Stimulated activated CD4-positive, alpha-beta T cell treated with anti-CD3 and anti-CD28 coated beads, Interleukin-15, amount 100 ng/mL, for 48 hours (primary cell): ENCODE data around the gene LCN9.
"Not testable (repeated sequence)": the region's sequence is repeated elsewhere in the genome, so short reads cannot be mapped to it uniquely, and the experiment has no call there.

ENCODE experiments used
- DNase-seq, 2 donors: peaks; one replicate each; pipeline ENCODE4 v3.0.0-alpha.2; 2020; ENCODE audit warnings: low read depth in 2 of 2

LCN9 gene

GRCh38 chr9:135671591-135672041 lies 8.5 kb downstream of the LCN9 start:
- no peak for DNase-seq

DNA sequence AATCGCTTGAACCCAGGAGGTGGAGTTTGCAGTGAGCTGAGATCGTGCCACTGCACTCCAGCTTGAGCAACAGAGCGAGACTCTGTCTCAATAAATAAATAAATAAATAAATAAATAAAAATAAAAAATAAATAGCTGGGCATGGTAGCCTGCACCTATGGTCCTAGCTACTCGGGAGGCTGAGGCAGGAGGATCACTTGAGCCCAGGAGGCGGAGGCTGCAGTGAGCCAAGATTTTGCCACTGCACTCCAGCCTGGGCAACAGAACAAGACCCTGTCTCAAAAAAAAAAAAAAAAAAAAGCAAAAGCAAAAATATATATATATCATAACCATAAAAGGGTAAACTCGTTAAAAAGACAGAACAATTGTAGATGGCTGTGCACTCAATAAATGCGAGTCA lies 9.7 kb downstream of the LCN9 start:
- DNase-seq = not testable (repeated sequence)

DNA sequence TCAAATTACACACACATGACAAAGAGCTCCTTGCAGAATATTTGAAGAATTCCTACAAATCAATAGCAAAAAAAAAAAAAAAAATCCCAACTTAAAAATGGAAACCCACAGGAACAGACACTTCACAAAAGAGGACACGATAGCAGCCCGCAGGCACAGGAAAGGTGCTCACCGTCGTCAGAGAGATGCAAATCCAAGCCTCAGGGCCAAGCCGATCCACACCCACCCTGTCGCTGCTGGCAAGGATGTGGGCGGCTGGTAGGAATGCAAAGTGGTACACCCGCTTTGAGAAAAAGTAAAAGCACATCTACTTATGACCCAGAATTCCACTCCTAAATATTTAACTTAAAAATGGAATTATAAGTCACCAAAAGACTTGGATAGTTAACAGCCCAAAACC lies 10.8 kb downstream of the LCN9 start:
- DNase-seq = no peak

GRCh38 chr9:135674977-135675376 lies 11.9 kb downstream of the LCN9 start:
- DNase-seq = no peak

DNA sequence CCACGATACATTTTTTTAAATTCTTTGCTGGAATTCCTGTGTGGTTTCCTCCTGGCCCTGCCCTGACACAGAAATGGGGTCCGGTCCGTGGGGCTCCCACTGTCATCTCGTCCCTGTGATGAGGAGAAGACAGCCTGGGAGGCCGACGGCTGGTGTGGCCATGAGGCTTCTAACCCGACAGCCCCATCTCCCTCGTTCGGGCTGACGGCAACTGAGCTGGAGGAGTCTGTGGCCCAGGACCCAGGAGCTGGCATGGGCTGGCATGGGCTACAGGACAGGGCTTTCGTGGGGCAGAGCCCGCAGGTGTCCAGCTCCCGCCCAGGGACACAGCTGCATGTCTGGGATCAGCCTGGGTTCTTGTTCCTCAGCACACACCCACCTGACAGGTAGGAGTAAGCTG lies 13.8 kb downstream of the LCN9 start:
- DNase-seq = no peak

GRCh38 chr9:135677641-135678168 lies 14.6 kb downstream of the LCN9 start:
- no peak for DNase-seq

GRCh38 chr9:135678236-135679017 lies 15.3 kb downstream of the LCN9 start:
- no peak for DNase-seq

GRCh38 chr9:135680056-135680455 lies 16.9 kb downstream of the LCN9 start:
- no peak for DNase-seq

DNA sequence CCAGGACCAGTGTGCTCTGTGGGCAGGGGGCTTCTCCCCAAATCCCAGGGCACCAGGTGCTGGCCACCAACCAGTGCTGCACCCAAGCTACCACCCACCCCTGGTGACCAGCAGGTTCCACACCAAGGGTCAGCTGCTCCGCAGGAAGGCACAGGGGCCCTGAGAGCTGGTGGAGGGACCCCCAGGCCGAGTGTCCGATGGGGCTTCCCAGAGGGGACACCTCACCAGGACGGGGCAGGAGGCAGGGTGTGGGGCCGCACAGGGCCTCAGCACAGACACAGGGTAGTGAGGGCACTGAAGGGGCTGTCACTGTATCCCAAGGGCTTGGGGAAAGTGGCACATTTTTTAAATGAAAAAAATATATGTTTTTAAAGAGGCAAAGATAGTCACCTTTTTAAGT lies 18.1 kb downstream of the LCN9 start:
- no peak for DNase-seq

DNA sequence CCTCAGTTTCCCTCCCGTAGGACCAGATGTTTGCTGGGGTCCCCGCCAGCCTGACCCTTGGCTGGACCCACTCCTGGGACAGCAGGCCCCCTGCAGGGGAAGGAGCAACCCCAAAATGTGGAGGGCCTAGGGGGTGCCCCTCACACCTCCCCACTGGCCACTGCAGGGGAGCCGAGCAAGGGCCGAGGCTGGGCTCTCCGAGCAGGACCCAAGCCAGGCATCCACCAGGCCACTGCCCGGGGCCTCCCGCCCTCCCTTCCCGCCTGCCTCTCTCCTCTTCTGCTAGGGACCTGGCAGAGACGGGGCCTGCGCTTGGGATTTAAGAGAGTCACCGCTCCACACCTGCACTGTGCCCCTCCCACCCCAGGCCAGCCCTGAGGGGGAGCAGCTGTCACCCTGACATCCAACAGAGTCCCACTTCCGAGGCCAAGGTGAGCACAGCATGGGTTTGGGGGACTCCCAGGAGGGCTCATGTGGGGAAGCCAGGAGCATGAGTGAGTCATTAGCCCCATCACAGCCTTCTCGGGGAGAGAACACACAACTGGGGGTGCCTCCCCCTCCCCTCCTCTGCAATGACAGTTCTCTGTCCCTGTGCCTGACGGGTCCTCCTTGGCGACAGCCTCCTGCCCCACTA lies 20.4 kb downstream of the LCN9 start:
- DNase-seq = no peak

DNA sequence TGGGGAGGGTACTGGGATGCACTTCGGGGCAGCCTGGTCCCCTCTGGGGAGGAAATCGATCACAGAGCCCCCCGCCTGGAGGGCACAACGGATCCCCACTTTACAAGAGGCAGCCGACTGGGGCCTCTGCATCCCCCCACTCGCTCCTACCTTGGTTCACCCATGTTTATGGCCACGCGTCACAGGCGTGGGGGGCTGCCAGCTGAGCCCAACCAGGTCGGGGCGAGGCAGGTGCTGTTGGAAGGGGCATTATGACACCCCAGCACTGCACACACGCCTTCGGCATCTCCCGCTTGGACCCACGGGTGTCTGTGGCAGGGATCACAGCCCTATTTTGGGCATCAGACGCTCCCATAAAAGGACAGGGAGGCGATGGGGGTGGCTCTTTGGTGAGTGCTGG lies 21.6 kb downstream of the LCN9 start:
- DNase-seq = no peak

GRCh38 chr9:135687216-135687615 lies 24.1 kb downstream of the LCN9 start:
- DNase-seq = no peak

DNA sequence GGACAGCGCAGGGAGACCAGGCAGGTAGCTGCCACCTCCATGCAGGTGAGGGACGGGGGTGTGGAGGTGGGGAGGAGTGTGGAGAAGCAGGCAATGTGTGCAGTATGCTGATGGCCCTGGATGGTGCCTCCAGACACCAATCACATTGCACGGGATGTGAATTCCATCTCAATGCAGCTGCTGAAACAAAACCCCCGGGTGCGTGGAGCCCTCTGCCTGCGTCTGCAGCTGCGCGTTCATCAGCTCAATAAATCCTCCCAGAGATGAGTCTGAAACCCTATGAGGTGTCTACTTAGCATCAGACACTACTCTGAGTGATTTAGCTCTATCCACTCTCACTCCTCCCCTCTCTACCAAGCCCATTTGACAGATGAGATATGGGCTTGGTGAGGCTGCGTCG lies 25.9 kb downstream of the LCN9 start:
- no peak for DNase-seq

GRCh38 chr9:135690836-135691570 lies 27.9 kb downstream of the LCN9 start:
- DNase-seq = no peak

DNA sequence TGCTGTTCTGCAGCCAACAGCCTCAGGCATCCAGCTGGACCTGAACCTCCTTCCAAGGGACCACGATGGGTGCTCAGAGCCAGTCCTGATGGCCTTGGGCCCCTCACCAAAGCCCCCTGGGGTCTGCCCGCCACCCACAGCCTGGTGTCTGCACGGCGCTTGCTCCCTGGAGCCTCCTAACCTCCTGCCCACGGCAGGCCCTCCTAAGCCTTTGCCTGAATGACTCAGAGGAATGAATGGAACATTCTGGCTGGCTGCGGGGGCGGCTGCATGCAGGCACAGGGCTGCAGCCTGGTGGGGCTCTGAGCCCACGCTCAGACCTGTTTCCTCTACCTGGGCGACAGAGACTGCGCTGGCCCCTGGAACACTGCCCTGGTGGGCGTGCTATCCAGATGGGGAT lies 29.3 kb downstream of the LCN9 start:
- DNase-seq = no peak

DNA sequence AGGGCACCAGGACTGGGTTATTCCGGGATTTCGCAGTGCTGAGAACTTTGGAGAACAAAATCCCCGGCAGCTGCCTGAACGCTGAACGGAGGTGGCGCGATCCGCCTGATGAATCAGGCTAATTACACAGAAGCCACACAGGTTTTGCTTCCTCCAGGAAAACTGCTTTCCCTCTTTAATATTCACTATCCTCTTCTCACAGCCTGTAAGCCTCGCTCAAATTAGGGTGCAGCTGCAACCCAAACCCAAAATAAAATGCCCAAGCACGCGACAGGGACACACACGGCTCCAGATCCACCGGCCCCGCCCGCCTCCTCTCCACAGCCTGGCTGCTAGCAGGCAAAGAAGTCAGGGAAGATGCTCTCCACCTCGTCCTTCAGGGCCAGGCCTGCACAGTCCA lies 30.2 kb downstream of the LCN9 start:
- no peak for DNase-seq

- no peak for DNase-seq
Observed at GRCh38 chr9:135693771-135694170, 30.7 kb downstream of the LCN9 start.

DNA sequence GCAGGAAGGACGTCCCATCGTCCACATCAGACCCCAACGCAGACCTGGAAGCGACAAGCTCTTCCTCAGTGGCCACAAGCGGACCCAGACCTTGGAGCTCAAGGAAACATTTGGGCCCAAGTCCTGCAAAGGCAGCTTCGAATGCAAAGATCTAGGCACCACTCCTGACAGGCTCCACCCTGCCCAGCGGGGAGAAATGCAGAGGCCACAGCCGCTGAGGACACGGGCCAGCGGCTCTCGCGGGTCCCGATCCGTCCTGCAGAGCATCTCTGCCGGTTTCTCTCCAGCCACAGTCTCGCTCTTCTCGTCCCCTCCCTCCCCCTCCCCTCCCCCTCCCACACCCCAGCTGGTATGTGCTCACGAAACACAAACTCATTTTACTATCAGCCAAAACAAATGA lies 31.3 kb downstream of the LCN9 start:
- no peak for DNase-seq

DNA sequence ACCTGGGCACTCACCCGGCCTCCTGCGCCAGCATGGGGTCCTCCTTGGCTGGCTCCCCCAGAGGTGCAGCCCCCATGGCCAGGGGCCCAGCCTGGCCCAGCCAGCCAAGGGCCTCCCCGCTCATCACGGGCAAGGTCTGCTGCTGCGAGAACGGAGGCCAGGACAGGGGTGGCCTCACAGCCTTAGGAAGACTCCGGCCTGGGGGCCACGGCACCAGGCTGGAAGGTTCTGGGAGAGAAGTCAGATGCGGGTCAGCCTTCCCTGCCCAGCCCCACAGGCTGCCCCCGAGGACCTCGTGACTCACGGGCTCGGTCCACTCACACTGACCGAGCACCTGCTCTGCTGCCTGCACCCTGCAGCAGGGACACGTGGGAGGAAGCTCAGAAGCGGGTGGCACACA lies 31.9 kb downstream of the LCN9 start:
- no peak for DNase-seq

- DNase-seq = no peak
Observed at GRCh38 chr9:135695642-135696041, 32.5 kb downstream of the LCN9 start.

DNA sequence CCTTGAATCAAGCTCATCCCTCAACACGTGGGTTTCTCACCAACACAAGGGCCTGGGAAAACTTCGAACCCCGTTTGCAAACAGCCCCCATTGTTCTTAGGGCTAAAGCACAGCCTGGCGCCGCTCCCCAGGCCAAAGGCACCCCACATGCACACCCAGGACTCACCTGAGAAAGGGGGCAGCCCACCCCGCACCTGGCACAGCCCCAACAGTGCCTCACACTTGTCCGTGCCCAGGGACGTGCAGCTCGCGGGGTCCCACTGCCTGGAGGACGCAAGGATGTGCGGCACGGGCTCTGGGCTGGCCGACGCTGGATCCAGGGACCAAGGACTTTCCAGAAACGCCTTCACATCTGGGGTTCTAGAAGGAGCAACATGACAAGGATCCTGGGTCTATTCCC lies 33.3 kb downstream of the LCN9 start:
- no peak for DNase-seq

DNA sequence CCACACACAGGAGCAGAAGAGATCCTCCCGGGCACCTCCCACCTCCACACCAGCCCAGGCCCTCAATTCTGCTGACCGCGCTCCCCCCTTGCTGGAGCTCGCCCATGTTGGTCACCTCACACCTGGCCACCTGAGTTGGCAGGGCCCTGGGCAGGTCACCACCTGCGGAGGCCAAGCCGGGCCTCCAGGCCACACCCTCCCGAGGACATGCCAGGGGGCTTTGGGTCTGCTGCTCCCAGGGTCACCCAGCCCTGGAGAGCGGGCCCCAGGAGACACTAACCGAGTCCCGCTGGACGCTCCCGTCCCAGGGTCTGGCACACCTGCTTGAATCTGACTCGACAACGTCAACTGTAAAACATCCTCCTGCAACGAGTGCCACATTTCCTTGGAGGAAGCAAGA lies 34.1 kb downstream of the LCN9 start:
- no peak for DNase-seq

- no peak for DNase-seq
Observed at GRCh38 chr9:135698236-135698635, 35.1 kb downstream of the LCN9 start.
